Measurements from ENCODE around the gene SLC22A23.

DNA sequence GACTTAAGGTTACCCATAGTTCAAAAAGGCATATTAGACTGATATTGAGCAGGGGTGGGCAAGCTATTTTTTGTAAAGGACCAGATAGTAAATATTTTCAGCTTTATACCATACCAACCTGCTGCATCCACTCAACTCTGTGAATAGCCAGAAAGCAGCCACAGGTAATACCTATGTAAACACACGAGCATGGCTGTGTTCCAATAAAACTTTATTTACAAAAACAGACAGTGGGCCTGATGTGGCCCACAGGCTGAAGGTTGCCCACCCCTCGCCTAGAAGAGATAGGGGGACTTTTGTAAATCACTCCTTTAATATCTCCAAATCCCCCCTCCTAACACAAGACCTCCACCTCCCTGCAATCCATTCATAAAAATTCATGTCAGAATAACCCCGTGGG lies 133.7 kb downstream of the SLC22A23 start:
- TF ChIP-seq, protein P1, sequence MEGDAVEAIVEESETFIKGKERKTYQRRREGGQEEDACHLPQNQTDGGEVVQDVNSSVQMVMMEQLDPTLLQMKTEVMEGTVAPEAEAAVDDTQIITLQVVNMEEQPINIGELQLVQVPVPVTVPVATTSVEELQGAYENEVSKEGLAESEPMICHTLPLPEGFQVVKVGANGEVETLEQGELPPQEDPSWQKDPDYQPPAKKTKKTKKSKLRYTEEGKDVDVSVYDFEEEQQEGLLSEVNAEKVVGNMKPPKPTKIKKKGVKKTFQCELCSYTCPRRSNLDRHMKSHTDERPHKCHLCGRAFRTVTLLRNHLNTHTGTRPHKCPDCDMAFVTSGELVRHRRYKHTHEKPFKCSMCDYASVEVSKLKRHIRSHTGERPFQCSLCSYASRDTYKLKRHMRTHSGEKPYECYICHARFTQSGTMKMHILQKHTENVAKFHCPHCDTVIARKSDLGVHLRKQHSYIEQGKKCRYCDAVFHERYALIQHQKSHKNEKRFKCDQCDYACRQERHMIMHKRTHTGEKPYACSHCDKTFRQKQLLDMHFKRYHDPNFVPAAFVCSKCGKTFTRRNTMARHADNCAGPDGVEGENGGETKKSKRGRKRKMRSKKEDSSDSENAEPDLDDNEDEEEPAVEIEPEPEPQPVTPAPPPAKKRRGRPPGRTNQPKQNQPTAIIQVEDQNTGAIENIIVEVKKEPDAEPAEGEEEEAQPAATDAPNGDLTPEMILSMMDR (conservative IDR thresholded peaks at IDR 0.05): no peak
- no peak for TF ChIP-seq ZFX (IDR thresholded peaks at IDR 0.05)

All from C4-2B (cell line).